ENCODE measurements around the gene TMEM132C.
"Not testable (repeated sequence)": the region's sequence is repeated elsewhere in the genome, so short reads cannot be mapped to it uniquely, and the experiment has no call there.

Gene TMEM132C

DNA sequence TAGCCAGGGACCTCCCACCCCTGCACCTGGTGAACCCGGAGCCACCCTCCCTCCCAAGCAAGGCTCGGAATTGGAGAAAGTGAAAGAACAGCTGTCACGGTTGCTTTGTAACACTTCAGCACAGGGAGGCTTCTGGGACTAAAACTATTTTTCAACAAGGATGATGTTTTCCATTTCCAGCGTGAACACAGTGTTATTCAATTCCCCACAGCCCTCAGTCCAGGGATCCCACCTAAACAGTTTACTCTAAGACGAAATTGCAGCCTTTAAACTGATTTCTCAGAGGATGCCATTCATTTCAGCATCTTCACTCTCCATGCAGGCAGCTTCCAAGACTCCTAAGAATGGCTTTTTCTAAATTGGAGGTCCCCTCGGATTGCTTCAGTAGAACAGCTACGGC is 327.6 kb downstream of the TMEM132C start:
- TF ChIP-seq, protein P1, sequence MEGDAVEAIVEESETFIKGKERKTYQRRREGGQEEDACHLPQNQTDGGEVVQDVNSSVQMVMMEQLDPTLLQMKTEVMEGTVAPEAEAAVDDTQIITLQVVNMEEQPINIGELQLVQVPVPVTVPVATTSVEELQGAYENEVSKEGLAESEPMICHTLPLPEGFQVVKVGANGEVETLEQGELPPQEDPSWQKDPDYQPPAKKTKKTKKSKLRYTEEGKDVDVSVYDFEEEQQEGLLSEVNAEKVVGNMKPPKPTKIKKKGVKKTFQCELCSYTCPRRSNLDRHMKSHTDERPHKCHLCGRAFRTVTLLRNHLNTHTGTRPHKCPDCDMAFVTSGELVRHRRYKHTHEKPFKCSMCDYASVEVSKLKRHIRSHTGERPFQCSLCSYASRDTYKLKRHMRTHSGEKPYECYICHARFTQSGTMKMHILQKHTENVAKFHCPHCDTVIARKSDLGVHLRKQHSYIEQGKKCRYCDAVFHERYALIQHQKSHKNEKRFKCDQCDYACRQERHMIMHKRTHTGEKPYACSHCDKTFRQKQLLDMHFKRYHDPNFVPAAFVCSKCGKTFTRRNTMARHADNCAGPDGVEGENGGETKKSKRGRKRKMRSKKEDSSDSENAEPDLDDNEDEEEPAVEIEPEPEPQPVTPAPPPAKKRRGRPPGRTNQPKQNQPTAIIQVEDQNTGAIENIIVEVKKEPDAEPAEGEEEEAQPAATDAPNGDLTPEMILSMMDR (conservative IDR thresholded peaks at IDR 0.05) = no peak
- no peak for TF ChIP-seq ZFX (IDR thresholded peaks at IDR 0.05)
- H3K27ac ChIP-seq = no peak overlapping the region

DNA sequence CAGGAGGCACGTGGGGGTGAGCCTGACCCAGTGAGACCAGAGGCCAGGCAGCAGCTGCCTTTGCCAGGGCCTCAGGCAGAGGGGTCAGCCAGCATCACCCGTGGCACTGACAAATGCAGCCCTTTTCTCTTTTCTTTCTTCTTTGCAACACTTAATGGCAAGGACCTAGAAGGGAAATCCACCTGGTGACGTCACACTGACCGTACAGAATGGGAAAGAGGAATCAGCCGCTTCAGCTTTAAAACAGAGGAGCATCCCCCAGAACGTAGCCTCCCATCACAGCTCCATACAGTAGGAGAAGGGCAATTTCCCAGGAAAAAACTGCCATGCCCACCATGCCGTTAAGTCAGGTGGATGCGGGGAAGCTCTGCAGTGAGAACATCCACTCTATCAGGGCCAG is 328.6 kb downstream of the TMEM132C start:
- TF ChIP-seq, protein P1 (conservative IDR thresholded peaks at IDR 0.05) = no peak
- no peak for TF ChIP-seq ZFX (IDR thresholded peaks at IDR 0.05)
- H3K27ac ChIP-seq = no peak overlapping the region

DNA sequence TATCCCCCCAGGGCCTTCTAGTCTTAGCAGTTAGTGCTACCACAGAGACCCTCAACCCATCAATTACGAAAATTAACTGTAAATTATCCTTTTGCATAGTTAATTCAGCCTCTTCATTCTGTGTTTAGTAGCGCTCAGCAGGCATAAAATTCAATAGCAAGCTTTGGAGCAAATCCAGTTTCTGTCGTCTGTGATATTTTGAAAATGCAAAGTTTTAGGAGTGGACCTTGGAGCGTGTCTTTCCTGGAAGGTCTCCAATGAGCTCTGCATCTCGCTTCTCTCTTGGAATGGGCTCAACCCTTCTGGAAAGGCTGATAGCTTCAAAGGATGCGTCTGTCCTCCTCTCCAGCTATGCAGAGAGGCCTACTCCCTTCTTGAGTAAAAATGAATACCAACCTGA is 333.9 kb downstream of the TMEM132C start:
- no peak overlapping the region for H3K27ac ChIP-seq
- no peak for TF ChIP-seq ZFX (IDR thresholded peaks at IDR 0.05)
- TF ChIP-seq, protein P1 (conservative IDR thresholded peaks at IDR 0.05) = no peak

GRCh38 chr12:128603573-128604115 is 336.7 kb downstream of the TMEM132C start:
- H3K27ac ChIP-seq = no peak overlapping the region
- TF ChIP-seq ZFX (IDR thresholded peaks at IDR 0.05) = no peak
- TF ChIP-seq, protein P1 (conservative IDR thresholded peaks at IDR 0.05) = no peak

- not testable (repeated sequence) for H3K27ac ChIP-seq
These were observed 337.2 kb downstream of the TMEM132C start for GRCh38 chr12:128604219-128604618.

DNA sequence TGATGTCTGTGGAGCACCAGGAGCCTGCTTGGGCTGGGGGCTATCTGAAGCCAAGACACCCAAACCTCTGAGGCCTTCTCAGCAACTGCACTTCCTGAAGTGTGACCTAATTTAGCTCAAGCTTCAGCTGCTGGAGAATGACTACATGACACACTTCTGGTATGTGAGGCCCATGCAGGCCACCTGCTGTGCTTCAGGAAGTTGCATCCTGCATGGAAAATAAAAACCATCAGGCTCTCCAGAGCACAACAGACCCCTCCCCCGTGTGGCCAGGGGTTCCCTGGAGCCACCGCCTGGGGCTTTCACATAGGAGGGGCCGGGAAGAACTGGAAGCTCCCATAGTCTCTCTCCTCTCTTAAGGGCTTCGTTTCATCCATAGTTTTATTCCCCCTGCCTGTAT is 339.1 kb downstream of the TMEM132C start:
- H3K27ac ChIP-seq = no peak overlapping the region
- TF ChIP-seq, protein P1 (conservative IDR thresholded peaks at IDR 0.05) = no peak
- no peak for TF ChIP-seq ZFX (IDR thresholded peaks at IDR 0.05)

DNA sequence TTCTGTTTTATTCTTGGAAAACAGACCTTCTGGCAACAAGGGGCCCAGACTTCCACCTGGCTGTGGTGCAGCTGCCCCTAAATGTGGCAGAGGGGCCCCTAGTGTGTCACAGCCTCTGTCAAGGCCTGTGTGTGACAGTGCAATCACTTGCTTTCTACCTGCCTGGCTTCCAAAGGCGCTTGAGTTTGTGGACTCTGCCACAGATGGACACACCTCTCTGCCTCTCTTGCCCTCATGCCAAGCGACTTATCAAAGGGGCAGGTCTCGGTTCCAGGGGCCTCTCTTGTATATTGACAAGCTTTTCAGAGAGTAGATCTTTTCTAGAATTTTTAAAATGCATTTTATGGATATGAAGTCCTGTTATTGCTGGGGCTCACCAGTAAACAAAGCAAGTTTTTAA is 339.6 kb downstream of the TMEM132C start:
- no peak overlapping the region for H3K27ac ChIP-seq
- TF ChIP-seq, protein P1 (conservative IDR thresholded peaks at IDR 0.05) = no peak
- TF ChIP-seq ZFX (IDR thresholded peaks at IDR 0.05) = no peak

- TF ChIP-seq, protein P1 (conservative IDR thresholded peaks at IDR 0.05) = no peak
- TF ChIP-seq ZFX (IDR thresholded peaks at IDR 0.05) = no peak
- H3K27ac ChIP-seq = no peak overlapping the region
These were observed 340.0 kb downstream of the TMEM132C start for GRCh38 chr12:128606970-128607369.

Data from C4-2B (cell line).